Muscle layer of colon (tissue), 2 donors: ENCODE results near the gene ACTN1.

Experiments
- H3K27ac ChIP-seq: one replicate; pipeline ENCODE4 v1.7.0; 2013; ENCODE audit warnings: low read depth, mild to moderate bottlenecking, low read length, moderate library complexity
- H3K27me3 ChIP-seq, 2 donors: one replicate each; pipeline ENCODE4 v1.7.0; 2013; ENCODE audit warnings: low read length in 2 of 2, mild to moderate bottlenecking in 2 of 2; ENCODE audit not compliant: insufficient read depth in 2 of 2, control insufficient read depth in 1 of 2
- H3K36me3 ChIP-seq: one replicate; pipeline ENCODE4 v1.7.0; 2013; ENCODE audit warnings: mild to moderate bottlenecking, low read length; ENCODE audit not compliant: insufficient read depth
- H3K4me1 ChIP-seq: one replicate; pipeline ENCODE4 v1.7.0; 2013; ENCODE audit warnings: mild to moderate bottlenecking, low read length; ENCODE audit not compliant: insufficient read depth
- H3K4me3 ChIP-seq, 2 donors: one replicate each; pipeline ENCODE4 v1.7.0; 2013; ENCODE audit warnings: low read length in 2 of 2, low read depth in 1 of 2, mild to moderate bottlenecking in 1 of 2, moderate library complexity in 1 of 2
- H3K9ac ChIP-seq: one replicate; pipeline ENCODE4 v1.7.0; 2013; ENCODE audit warnings: low read length
- H3K9me3 ChIP-seq: one replicate; pipeline ENCODE4 v1.7.0; 2013; ENCODE audit warnings: mild to moderate bottlenecking, low read length
- donor health status: abdominal sarcoma.
- donor health status: Adenocarcinoma of cecum.

Gene ACTN1

GRCh38 chr14:68955851-68956179 is 23.3 kb downstream of the ACTN1 start:
- H3K4me1 ChIP-seq, result peaks cover 91% of the 10 kb centered on the region

GRCh38 chr14:68955164-68955850 is 23.8 kb downstream of the ACTN1 start:
- peak overlapping the region; percentile 79 for H3K27ac ChIP-seq
- H3K9ac ChIP-seq, result peak overlapping the region; percentile 2
- H3K27me3 ChIP-seq, result no peaks in the 10 kb centered on the region
- peaks cover 91% of the 10 kb centered on the region for H3K4me1 ChIP-seq
- H3K4me3 ChIP-seq, result peak overlapping the region in 1 of 2 donors; percentile 2
- H3K36me3 ChIP-seq, result peaks cover 12% of the 10 kb centered on the region
- no peaks in the 10 kb centered on the region for H3K9me3 ChIP-seq

More at GRCh38 chr14:68955851-68956179, 23.3 kb downstream of the ACTN1 start:
- no peaks in the 10 kb centered on the region for H3K27me3 ChIP-seq
- H3K9ac ChIP-seq, result peak overlapping the region; percentile 15
- peak overlapping the region in 1 of 2 donors; percentile 2 for H3K4me3 ChIP-seq
- peak overlapping the region; percentile 79 for H3K27ac ChIP-seq
- peaks cover 12% of the 10 kb centered on the region for H3K36me3 ChIP-seq
- H3K9me3 ChIP-seq, result no peaks in the 10 kb centered on the region

- H3K4me1 ChIP-seq, result peaks cover 89% of the 10 kb centered on the region
- H3K27ac ChIP-seq, result peak overlapping the region; percentile 99
- H3K4me3 ChIP-seq, result peak overlapping the region in 1 of 2 donors; percentile 46
- no peaks in the 10 kb centered on the region for H3K27me3 ChIP-seq
- H3K9me3 ChIP-seq, result no peaks in the 10 kb centered on the region
- peak overlapping the region; percentile 60 for H3K9ac ChIP-seq
- H3K36me3 ChIP-seq, result peaks cover 12% of the 10 kb centered on the region
Observed at GRCh38 chr14:68953196-68953555, 25.9 kb downstream of the ACTN1 start.

GRCh38 chr14:68952531-68953195 is 26.4 kb downstream of the ACTN1 start:
- peak overlapping the region; percentile 99 for H3K27ac ChIP-seq
- H3K4me3 ChIP-seq, result peak overlapping the region; percentile 25 to 46
- H3K9me3 ChIP-seq, result no peaks in the 10 kb centered on the region
- no peaks in the 10 kb centered on the region for H3K27me3 ChIP-seq
- H3K9ac ChIP-seq, result peak overlapping the region; percentile 60
- peaks cover 7% of the 10 kb centered on the region for H3K36me3 ChIP-seq
- H3K4me1 ChIP-seq, result peaks cover 89% of the 10 kb centered on the region

- no peaks in the 10 kb centered on the region for H3K27me3 ChIP-seq
- H3K9ac ChIP-seq, result peak overlapping the region; percentile 55
- H3K36me3 ChIP-seq, result no peaks in the 10 kb centered on the region
- H3K9me3 ChIP-seq, result no peaks in the 10 kb centered on the region
- H3K4me1 ChIP-seq, result peaks cover 89% of the 10 kb centered on the region
- H3K4me3 ChIP-seq, result peak overlapping the region in 1 of 2 donors; percentile 46
- peak overlapping the region; percentile 99 for H3K27ac ChIP-seq
Observed at GRCh38 chr14:68951800-68952530, 27.1 kb downstream of the ACTN1 start.

- Histone ChIP-seq H3K9me3 (no peaks in the 10 kb centered on the region), H3K9ac (peak overlapping the region; percentile 55), H3K4me1 (peaks cover 89% of the 10 kb centered on the region), H3K36me3 (no peaks in the 10 kb centered on the region), H3K27me3 (no peaks in the 10 kb centered on the region), H3K27ac (peak overlapping the region; percentile 99), H3K4me3 (peak overlapping the region in 1 of 2 donors; percentile 46)
Observed at GRCh38 chr14:68951035-68951797, 27.9 kb downstream of the ACTN1 start.

- Histone ChIP-seq H3K9me3 (no peaks in the 10 kb centered on the region), H3K27ac (peak overlapping the region; percentile 82), H3K27me3 (no peaks in the 10 kb centered on the region), H3K4me1 (peaks cover 89% of the 10 kb centered on the region), H3K4me3 (no peak overlapping the region), H3K36me3 (no peaks in the 10 kb centered on the region), H3K9ac (peak overlapping the region; percentile 10)
Observed at GRCh38 chr14:68950111-68950510, 29.0 kb downstream of the ACTN1 start.

- no peaks in the 10 kb centered on the region for H3K36me3 ChIP-seq
- H3K4me3 ChIP-seq, result no peak overlapping the region
- no peaks in the 10 kb centered on the region for H3K9me3 ChIP-seq
- H3K27me3 ChIP-seq, result no peaks in the 10 kb centered on the region
- peaks cover 89% of the 10 kb centered on the region for H3K4me1 ChIP-seq
- H3K9ac ChIP-seq, result peak overlapping the region; percentile 10
- H3K27ac ChIP-seq, result peak overlapping the region; percentile 82
Observed at GRCh38 chr14:68949601-68949965, 29.5 kb downstream of the ACTN1 start.

- Histone ChIP-seq H3K4me1 (peaks cover 94% of the 10 kb centered on the region), H3K4me3 (peak overlapping the region in 1 of 2 donors; percentile 13), H3K36me3 (no peaks in the 10 kb centered on the region), H3K27me3 (no peaks in the 10 kb centered on the region), H3K9ac (peak overlapping the region; percentile 7), H3K9me3 (no peaks in the 10 kb centered on the region), H3K27ac (peak overlapping the region; percentile 82)
Observed at GRCh38 chr14:68948686-68949600, 30.2 kb downstream of the ACTN1 start.

GRCh38 chr14:68947802-68948201 is 31.3 kb downstream of the ACTN1 start:
- Histone ChIP-seq H3K4me1 (peaks cover 98% of the 10 kb centered on the region), H3K9ac (peak overlapping the region; percentile 59), H3K27ac (peak overlapping the region; percentile 82), H3K36me3 (peaks cover 1% of the 10 kb centered on the region), H3K4me3 (peak overlapping the region; percentile 15 to 26), H3K27me3 (no peaks in the 10 kb centered on the region), H3K9me3 (no peaks in the 10 kb centered on the region)
